Sigmoid colon (tissue), 4 donors: Measurements from ENCODE around the gene PIN1.

ENCODE experiments used
- EP300 ChIP-seq, 4 donors: sonication (generic); formaldehyde crosslinking; IDR thresholded peaks; one replicate each; pipeline ENCODE4 v1.6.1; 2017; ENCODE audit warnings: antibody characterized with exemption in 4 of 4
- POLR2A ChIP-seq, 2 donors: fragments of 450-650 bp; IDR thresholded peaks; one replicate each; pipeline ENCODE4 v1.6.1; 2016; ENCODE audit warnings: antibody characterized with exemption in 2 of 2, mild to moderate bottlenecking in 2 of 2, moderate library complexity in 2 of 2
- POLR2AphosphoS5 ChIP-seq, 4 donors: sonication (generic); formaldehyde crosslinking; IDR thresholded peaks; one replicate each; pipeline ENCODE4 v1.6.1; 2017; ENCODE audit warnings: antibody characterized with exemption in 4 of 4
- TF ChIP-seq, protein P1 (sequence below), 4 experiments: fragments of 450-650 bp in 3 of 4; fragments of 200-600 bp in 1 of 4; IDR thresholded peaks; one replicate each; pipeline ENCODE4 v1.5.1; 2016 to 2019; ENCODE audit warnings: antibody characterized with exemption in 4 of 4, mild to moderate bottlenecking in 3 of 4, moderate library complexity in 2 of 4

DNA sequence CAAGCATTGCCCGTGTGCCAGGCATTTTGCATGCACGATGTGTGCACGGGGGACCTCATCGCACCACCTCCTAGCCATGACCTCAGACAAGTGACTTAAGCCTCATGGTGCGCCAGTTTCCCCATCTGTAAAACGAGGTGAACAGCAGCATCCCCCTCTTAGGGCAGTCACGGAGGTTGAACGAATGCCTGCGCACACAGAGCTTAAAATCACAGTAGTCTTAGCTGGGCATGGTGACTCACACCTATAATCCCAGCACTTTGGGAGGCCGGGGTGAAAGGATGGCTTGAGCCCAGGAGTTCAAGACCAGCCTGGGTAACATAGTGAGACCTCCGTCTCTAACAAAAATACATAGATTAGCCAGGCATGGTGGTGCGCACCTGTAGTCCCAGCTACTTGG is 48.6 kb downstream of the PIN1 start:
- TF ChIP-seq, protein P1, sequence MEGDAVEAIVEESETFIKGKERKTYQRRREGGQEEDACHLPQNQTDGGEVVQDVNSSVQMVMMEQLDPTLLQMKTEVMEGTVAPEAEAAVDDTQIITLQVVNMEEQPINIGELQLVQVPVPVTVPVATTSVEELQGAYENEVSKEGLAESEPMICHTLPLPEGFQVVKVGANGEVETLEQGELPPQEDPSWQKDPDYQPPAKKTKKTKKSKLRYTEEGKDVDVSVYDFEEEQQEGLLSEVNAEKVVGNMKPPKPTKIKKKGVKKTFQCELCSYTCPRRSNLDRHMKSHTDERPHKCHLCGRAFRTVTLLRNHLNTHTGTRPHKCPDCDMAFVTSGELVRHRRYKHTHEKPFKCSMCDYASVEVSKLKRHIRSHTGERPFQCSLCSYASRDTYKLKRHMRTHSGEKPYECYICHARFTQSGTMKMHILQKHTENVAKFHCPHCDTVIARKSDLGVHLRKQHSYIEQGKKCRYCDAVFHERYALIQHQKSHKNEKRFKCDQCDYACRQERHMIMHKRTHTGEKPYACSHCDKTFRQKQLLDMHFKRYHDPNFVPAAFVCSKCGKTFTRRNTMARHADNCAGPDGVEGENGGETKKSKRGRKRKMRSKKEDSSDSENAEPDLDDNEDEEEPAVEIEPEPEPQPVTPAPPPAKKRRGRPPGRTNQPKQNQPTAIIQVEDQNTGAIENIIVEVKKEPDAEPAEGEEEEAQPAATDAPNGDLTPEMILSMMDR (IDR thresholded peaks at IDR 0.05): no peak
- TF ChIP-seq POLR2A (IDR thresholded peaks at IDR 0.05): no peak
- TF ChIP-seq POLR2AphosphoS5 (IDR thresholded peaks at IDR 0.05): no peak
- TF ChIP-seq EP300 (IDR thresholded peaks at IDR 0.05): no peak
